ENCODE results near the gene NT5E. TPM values are rescaled to one million over a fixed set of nuclear protein-coding genes. Genes with fewer than 3 reads are reported as not detected.

Gene NT5E
- total and polyA plus RNA-seq, 2 of the 13 experiments (the other 11 are each of a cell fraction or from before 2014, with no cell fraction given): 9.5 to 33.0 TPM

- TF ChIP-seq THYN1 (CRISPR knock-in tag; IDR thresholded peaks at IDR 0.05; ENCODE audit: borderline replicate concordance, low read depth) (no peak), ZNF792 (CRISPR knock-in tag; IDR thresholded peaks at IDR 0.05) (peak; percentile 66; the same call in 1 of the 2 replicates), SRY (CRISPR knock-in tag; IDR thresholded peaks at IDR 0.05) (peak; percentile 63; the same call in 1 of the 2 replicates), LCORL (IDR thresholded peaks at IDR 0.05) (no peak), LCORL (CRISPR knock-in tag; IDR thresholded peaks at IDR 0.05) (peak; percentile 58; the same call in 1 of the 2 replicates), RAD21 (CRISPR knock-in tag; IDR thresholded peaks at IDR 0.05) (0 out of 2 replicates have a peak, but pooled peaks have one; percentile 20), NKX3-1 (CRISPR knock-in tag; IDR thresholded peaks at IDR 0.05) (peak; percentile 54; the same call in 1 of the 2 replicates), NCOR1 (IDR thresholded peaks at IDR 0.05; ENCODE audit: borderline replicate concordance, low read length) (no peak), PRMT3 (CRISPR knock-in tag; IDR thresholded peaks at IDR 0.05; ENCODE audit: borderline replicate concordance, low read depth) (peak; percentile 37; the same call in 1 of the 2 replicates), RXRA (CRISPR knock-in tag; IDR thresholded peaks at IDR 0.05) (peak; percentile 85), SRSF9 (IDR thresholded peaks at IDR 0.05; ENCODE audit: borderline replicate concordance, insufficient read depth, low read depth, low read length, poor library complexity, severe bottlenecking) (no peak), ZNF362 (CRISPR knock-in tag; IDR thresholded peaks at IDR 0.05; ENCODE audit: borderline replicate concordance) (no peak), PATZ1 (CRISPR knock-in tag; IDR thresholded peaks at IDR 0.05) (no peak), RNF2 (conservative IDR thresholded peaks at IDR 0.05; ENCODE audit: low read depth) (peak; percentile 31; the same call in 1 of the 2 replicates), ZNF589 (CRISPR knock-in tag; conservative IDR thresholded peaks at IDR 0.05) (no peak), ZNF7 (CRISPR knock-in tag; IDR thresholded peaks at IDR 0.05) (no peak), MTF2 (CRISPR knock-in tag; IDR thresholded peaks at IDR 0.05; ENCODE audit: borderline replicate concordance) (no peak), IRF1 (CRISPR knock-in tag; IDR thresholded peaks at IDR 0.05; ENCODE audit: low read depth) (0 out of 2 replicates have a peak, but pooled peaks have one; percentile 32), SIX4 (CRISPR knock-in tag; IDR thresholded peaks at IDR 0.05) (no peak), ZNF703 (CRISPR knock-in tag; IDR thresholded peaks at IDR 0.05; ENCODE audit: borderline replicate concordance) (peak; percentile 63; the same call in 1 of the 2 replicates), ZNF354B (CRISPR knock-in tag; IDR thresholded peaks at IDR 0.05) (no peak), AKAP8 (CRISPR knock-in tag; IDR thresholded peaks at IDR 0.05) (peak; percentile 73; the same call in 1 of the 2 replicates), ZNF24 (IDR thresholded peaks at IDR 0.05) (no peak), RCOR2 (CRISPR knock-in tag; IDR thresholded peaks at IDR 0.05) (no peak), ZBTB8A (CRISPR knock-in tag; IDR thresholded peaks at IDR 0.05; ENCODE audit: borderline replicate concordance, low read depth) (no peak), JDP2 (CRISPR knock-in tag; IDR thresholded peaks at IDR 0.05; ENCODE audit: borderline replicate concordance) (no peak), MED13 (CRISPR knock-in tag; IDR thresholded peaks at IDR 0.05) (no peak), ZNF317 (CRISPR knock-in tag; IDR thresholded peaks at IDR 0.05) (no peak; the same call in none of the 2 replicates)
Measured at GRCh38 chr6:85449818-85450759, at the start of gene NT5E (continued).

Measured in HepG2 (cell line).